ENCODE measurements around the gene MGAT4D.
A peak's percentile ranks its signal among the peaks of the same experiment; 100 is the strongest.
"Not testable (repeated sequence)": the region's sequence is repeated elsewhere in the genome, so short reads cannot be mapped to it uniquely, and the experiment has no call there.

The MGAT4D gene

GRCh38 chr4:140444347-140444746 lies 53.7 kb downstream of the MGAT4D start:
- DNase-seq; intact Hi-C loops (cut with DNase I): not testable (repeated sequence)

GRCh38 chr4:140439644-140440142 lies 58.4 kb downstream of the MGAT4D start:
- no peak for DNase-seq
- intact Hi-C loops (cut with DNase I): no loop called here

DNA sequence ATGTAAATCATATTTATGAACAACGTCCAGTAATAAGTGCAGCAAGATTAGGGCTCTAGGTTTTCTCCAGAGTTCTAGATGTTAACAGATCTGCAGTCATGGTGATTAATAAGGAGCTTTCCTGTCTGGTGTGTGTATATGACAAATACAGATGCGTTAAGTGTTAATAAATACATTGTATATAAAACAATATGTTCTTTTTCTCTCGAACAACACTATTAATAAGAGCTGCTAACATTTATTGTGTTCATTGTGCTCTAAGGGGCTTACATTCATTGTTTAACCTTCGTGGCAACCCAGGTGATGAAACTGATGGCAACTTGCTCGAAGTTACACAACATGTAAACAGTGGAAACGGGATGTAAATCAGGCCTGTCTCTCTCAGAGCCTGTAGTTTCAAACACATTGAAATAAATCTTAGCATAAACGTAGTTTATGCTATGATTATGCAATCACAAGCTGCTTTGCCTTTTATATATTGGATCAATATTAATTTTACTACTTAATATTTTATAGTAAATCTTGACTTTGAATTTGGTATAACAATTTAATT lies 70.1 kb downstream of the MGAT4D start:
- intact Hi-C loops (cut with DNase I): no loop called here
- no peak for DNase-seq

DNA sequence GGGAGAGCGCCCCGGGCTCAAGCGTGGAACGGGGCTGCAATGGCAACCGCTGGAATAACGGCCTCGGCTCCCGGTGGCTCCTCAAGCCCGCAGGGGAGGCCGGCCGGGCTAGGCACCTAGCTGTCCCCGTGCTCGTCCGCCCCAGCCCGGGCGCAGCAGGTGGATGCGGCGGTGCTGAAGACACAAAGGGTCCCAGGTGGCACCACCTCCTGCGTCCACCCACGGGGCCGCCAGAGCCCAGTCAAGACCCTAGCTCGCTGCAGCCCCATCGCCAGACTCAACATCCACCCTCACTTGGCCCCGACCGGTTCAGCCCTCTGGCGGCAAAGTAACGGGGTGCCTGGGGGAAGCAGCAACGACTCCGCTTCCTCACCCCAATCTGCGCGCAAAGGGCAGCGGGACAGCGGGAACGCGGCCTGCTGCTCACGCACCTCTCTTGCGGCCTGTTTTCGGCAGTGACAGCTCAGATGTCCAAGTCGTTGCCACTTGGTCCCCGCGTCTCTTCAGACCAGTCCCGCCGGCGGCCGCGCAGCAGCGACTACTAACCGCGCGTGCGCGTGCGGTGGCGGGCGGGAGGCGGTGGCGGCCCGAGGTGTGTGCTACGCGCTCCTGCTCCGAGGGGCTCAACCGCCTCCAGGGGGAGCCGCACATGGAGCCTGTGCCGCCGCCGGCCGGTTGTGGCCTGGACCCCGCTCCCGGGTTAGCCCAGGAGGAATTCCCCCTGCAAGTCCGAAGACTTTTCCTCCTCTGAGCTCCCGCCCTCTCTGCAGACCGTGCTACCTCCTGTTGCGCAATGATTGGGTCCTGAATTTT lies 70.8 kb downstream of the MGAT4D start, which contains the start of gene CLGN:
CLGN (minus strand) TSS at position 543 of the 813 bp plus-strand sequence. CDS start 14,570 bp downstream, outside the sequence.
- intact Hi-C loops (cut with DNase I): no loop called here
- DNase-seq: peak; percentile 52 to 96 (median 72)

GRCh38 chr4:140426610-140427105 lies 71.4 kb downstream of the MGAT4D start:
- DNase-seq: peak in 5 of 10 donors; percentile 6 to 81 (median 10)
- intact Hi-C loops (cut with DNase I): no loop called here

GRCh38 chr4:140423106-140423505 lies 75.0 kb downstream of the MGAT4D start:
- DNase-seq: no peak
- intact Hi-C loops (cut with DNase I): no loop called here

DNA sequence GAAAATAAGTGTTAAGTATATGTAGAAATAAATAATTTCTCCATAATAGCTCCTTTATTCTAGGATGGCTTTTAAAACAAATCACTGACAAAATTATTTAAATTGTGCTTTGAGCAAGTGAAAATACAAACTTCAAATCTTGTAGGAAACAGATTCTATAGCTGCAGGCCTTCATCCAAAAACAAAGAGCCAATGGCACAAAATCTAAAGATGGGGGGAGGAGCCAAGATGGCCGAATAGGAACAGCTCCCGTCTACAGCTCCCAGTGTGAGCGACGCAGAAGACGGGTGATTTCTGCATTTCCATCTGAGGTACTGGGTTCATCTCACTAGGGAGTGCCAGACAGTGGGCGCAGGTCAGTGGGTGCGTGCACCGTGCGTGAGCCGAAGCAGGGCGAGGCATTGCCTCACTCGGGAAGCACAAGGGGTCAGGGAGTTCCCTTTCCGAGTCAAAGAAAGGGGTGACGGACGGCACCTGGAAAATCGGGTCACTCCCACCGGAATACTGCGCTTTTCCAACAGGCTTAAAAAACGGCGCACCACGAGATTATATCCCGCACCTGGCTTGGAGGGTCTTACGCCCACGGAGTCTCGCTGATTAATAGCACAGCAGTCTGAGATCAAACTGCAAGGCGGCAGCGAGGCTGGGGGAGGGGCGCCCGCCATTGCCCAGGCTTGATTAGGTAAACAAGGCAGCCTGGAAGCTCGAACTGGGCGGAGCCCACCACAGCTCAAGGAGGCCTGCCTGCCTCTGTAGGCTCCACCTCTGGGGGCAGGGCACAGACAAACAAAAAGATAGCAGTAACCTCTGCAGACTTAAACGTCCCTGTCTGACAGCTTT lies 84.7 kb downstream of the MGAT4D start:
- intact Hi-C loops (cut with DNase I): not testable (repeated sequence)
- DNase-seq: peak in 1 of 10 donors; percentile 61

DNA sequence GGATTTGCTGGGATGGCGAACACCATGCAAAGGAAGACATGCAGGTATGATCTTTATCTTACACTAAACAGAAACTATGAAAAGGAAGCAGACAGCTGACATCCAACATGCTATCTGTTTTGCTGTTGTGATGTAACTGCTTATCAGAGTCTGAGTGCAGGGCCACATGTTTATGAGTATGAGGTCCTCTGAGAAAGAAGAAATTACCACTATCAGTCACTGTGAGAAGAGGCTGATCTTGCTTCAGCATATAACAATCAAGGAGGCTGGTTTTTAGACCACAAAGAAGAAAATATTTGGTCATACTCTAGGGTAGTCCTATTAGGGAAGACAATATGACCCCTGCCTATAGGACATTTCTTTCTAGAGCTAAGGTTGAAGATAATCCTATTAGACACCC lies 89.1 kb downstream of the MGAT4D start:
- DNase-seq: no peak
- intact Hi-C loops (cut with DNase I): no loop called here

DNA sequence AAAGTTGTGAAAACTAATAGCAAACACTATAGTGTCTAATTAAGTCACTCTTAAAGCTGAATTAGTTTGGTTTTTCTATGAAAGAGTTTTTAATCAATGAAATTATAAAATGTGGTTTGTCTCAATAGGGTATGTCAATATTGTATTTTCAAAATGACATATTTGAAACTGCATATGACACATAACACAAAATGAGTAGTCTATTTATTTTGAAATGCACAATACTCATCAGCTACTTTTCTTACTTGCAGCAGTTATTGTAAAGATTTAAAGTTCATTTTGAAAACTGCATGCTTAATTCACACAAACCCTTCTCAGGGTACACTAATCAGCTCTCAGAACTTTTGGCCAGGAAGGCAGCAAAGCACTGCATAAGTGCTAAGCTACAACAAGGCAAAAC lies 91.8 kb downstream of the MGAT4D start:
- intact Hi-C loops (cut with DNase I): no loop called here

DNA sequence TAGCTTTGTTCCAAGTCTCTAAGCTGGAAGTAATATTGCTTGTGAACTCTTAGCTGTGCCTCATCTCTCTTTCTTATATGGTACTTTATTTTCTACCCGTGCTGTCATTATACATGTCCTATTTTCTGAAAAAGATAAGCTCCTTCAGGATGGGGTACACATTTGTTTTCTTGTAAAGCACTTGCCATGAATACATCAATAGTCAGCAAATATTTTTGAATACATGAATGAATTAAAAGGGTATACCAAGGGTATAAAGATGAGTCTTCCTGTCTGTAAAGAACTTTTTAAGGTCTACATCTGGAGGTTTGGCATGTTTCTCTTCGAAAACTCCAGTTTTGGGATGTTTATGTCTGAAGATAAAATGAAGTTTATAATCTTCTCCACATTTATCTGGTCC lies 98.0 kb downstream of the MGAT4D start:
- intact Hi-C loops (cut with DNase I): no loop called here
- no peak for DNase-seq

More for the DNA sequence above, 91.8 kb downstream of the MGAT4D start:
- no peak for DNase-seq

GRCh38 chr4:140395668-140396067 lies 102.4 kb downstream of the MGAT4D start:
- DNase-seq: no peak
- intact Hi-C loops (cut with DNase I): no loop called here
